Fibroblast of lung (primary cell): ENCODE results near the gene TOR4A. TPM values are rescaled to one million over a fixed set of nuclear protein-coding genes. Genes with fewer than 3 reads are reported as not detected.
A peak's percentile ranks its signal among the peaks of the same experiment; 100 is the strongest.

ENCODE experiments used
- DNase-seq, 2 donors: peaks; one replicate each; pipeline versions ENCODE4 v3.0.0 to v3.0.0-alpha.2; 2010; ENCODE audit warnings: low read depth in 2 of 2
- H2AFZ ChIP-seq: 2 replicates; pipeline ENCODE4 v1.5.1; 2012; ENCODE audit warnings: low read length, control low read depth, inconsistent platforms
- H3K27ac ChIP-seq: 2 replicates; pipeline ENCODE4 v1.5.1; 2011; ENCODE audit warnings: low read length, control low read depth; ENCODE audit not compliant: insufficient read depth
- H3K27me3 ChIP-seq: 2 replicates; pipeline ENCODE4 v1.5.1; 2011; ENCODE audit warnings: mild to moderate bottlenecking, low read length; ENCODE audit not compliant: control insufficient read depth, insufficient read depth
- H3K36me3 ChIP-seq: 2 replicates; pipeline ENCODE4 v1.5.1; 2011; ENCODE audit warnings: low read length; ENCODE audit not compliant: control insufficient read depth, insufficient read depth
- H3K4me1 ChIP-seq: 2 replicates; pipeline ENCODE4 v1.5.1; 2011; ENCODE audit warnings: low read length; ENCODE audit not compliant: control insufficient read depth, insufficient read depth; ENCODE audit errors: extremely low read depth
- H3K4me2 ChIP-seq: 2 replicates; pipeline ENCODE4 v1.5.1; 2011; ENCODE audit warnings: low read length, control low read depth; ENCODE audit not compliant: insufficient read depth; ENCODE audit errors: extremely low read depth
- H3K4me3 ChIP-seq, 4 experiments: fragments of 200-600 bp in 1 of 4; sonication (generic) in 1 of 4; replicated peaks in 1 of 4; 2 replicates each; pipeline ENCODE4 v1.5.1; 2011 to 2016; ENCODE audit warnings: low read length in 4 of 4, low read depth in 3 of 4, mild to moderate bottlenecking in 3 of 4, control low read depth in 2 of 4, inconsistent platforms in 1 of 4, mixed read lengths in 1 of 4; ENCODE audit not compliant: insufficient read depth in 1 of 4; ENCODE audit errors: control extremely low read depth in 1 of 4
- H3K79me2 ChIP-seq: 2 replicates; pipeline ENCODE4 v1.5.1; 2012; ENCODE audit warnings: mild to moderate bottlenecking, low read length, inconsistent platforms; ENCODE audit not compliant: control insufficient read depth, insufficient read depth
- H3K9ac ChIP-seq: 2 replicates; pipeline ENCODE4 v1.5.1; 2011; ENCODE audit warnings: mild to moderate bottlenecking, low read length, control low read depth; ENCODE audit not compliant: insufficient read depth
- H3K9me3 ChIP-seq: 2 replicates; pipeline ENCODE4 v1.5.1; 2012; ENCODE audit warnings: low read depth, low read length; ENCODE audit not compliant: control insufficient read depth, insufficient read depth
- H4K20me1 ChIP-seq: 2 replicates; pipeline ENCODE4 v1.5.1; 2011; ENCODE audit warnings: low read length; ENCODE audit not compliant: control insufficient read depth, insufficient read depth; ENCODE audit errors: extremely low read depth
- EZH2 ChIP-seq: IDR thresholded peaks from 2 replicates; pipeline ENCODE4 v1.5.1; 2012; ENCODE audit warnings: low read length, control low read depth, mild to moderate bottlenecking; ENCODE audit errors: missing control alignments
- polyA plus RNA-seq, 2 donors: library from polyadenylated mRNA; depleted of rRNA in 1 of 2; stranded (reverse) in 1 of 2; unstranded in 1 of 2; fragments of >200 nt; gene quantifications; 2 replicates each; pipeline ENCODE4 v1.2.1, GENCODE V29; 2011 to 2012; ENCODE audit warnings: missing spikeins in 1 of 2
- total RNA-seq: library from RNA; depleted of rRNA; stranded (reverse); fragments of >200 nt; gene quantifications from 2 replicates; pipeline ENCODE4 v1.2.1, GENCODE V29; 2014
- TF ChIP-seq, protein P1 (sequence below), 2 donors: IDR thresholded peaks in 1 of 2; conservative IDR thresholded peaks in 1 of 2; 1 replicate in 1 of 2; 2 replicates in 1 of 2; pipeline ENCODE4 v1.5.1; 2011 to 2012; ENCODE audit warnings: low read length in 2 of 2, control low read depth in 1 of 2, inconsistent platforms in 1 of 2, low read depth in 1 of 2, mild to moderate bottlenecking in 1 of 2

The TOR4A gene
- total and polyA plus RNA-seq, 2 donors (not counting 1 experiment from before 2014, with no cell fraction given) = 3.3 to 22.1 TPM

DNA sequence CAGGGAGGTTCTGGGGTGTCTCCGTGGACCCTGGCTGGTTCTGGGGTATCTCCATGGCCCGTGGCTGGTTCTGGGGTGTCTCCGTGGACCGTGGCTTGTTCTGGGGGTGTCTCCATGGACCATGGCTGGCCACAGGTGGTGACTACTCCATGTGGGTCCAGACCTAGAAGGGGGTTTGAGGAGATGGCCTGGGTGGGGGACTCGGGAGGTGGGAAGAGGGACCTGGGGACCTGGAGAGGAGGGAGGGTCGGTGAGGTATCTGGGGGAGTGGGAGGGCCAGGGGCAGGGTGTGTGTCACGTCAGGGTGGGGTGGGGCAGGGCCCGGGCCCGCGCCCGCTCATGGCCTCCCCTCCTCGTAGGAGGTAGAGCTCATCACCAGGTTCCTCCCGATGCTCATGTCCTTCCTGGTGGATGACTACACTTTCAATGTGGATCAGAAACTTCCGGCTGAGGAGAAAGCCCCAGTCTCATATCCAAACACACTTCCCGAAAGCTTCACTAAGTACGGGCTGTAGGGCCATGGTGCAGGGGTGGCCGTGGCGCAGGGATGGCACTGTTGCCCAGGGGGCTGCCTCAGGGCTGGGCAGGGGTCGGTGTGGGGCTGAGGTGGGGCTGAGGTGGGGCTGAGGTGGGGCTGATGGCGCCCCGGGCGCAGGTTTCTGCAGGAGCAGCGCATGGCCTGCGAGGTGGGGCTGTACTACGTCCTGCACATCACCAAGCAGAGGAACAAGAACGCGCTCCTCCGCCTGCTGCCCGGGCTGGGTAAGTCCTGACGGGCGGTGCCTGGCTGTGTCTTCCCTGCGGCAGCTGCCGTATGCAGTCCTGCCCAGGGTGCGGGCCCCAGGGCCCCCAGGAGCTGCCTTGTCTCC, 10.7 kb upstream of the TOR4A start:
- no peak for DNase-seq
- TF ChIP-seq, protein P1, sequence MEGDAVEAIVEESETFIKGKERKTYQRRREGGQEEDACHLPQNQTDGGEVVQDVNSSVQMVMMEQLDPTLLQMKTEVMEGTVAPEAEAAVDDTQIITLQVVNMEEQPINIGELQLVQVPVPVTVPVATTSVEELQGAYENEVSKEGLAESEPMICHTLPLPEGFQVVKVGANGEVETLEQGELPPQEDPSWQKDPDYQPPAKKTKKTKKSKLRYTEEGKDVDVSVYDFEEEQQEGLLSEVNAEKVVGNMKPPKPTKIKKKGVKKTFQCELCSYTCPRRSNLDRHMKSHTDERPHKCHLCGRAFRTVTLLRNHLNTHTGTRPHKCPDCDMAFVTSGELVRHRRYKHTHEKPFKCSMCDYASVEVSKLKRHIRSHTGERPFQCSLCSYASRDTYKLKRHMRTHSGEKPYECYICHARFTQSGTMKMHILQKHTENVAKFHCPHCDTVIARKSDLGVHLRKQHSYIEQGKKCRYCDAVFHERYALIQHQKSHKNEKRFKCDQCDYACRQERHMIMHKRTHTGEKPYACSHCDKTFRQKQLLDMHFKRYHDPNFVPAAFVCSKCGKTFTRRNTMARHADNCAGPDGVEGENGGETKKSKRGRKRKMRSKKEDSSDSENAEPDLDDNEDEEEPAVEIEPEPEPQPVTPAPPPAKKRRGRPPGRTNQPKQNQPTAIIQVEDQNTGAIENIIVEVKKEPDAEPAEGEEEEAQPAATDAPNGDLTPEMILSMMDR (conservative IDR thresholded peaks at IDR 0.05 in 1 of 2, IDR thresholded peaks at IDR 0.05 in 1 of 2; ENCODE audit: low read depth in 1 of 2, low read length in 2 of 2) = no peak
- TF ChIP-seq EZH2 = no peak
- H3K79me2 ChIP-seq = no peaks in the 10 kb centered on the region
- H3K4me3 ChIP-seq = no peak overlapping the region
- no peaks in the 10 kb centered on the region for H3K27me3 ChIP-seq
- no peak overlapping the region for H3K27ac ChIP-seq
- peaks cover 36% of the 10 kb centered on the region for H3K36me3 ChIP-seq
- no peaks in the 10 kb centered on the region for H4K20me1 ChIP-seq
- H3K9me3 ChIP-seq = no peaks in the 10 kb centered on the region
- H3K9ac ChIP-seq = no peak overlapping the region
- peaks cover 11% of the 10 kb centered on the region for H3K4me1 ChIP-seq
- H3K4me2 ChIP-seq = no peak overlapping the region
- no peak overlapping the region for H2AFZ ChIP-seq

DNA sequence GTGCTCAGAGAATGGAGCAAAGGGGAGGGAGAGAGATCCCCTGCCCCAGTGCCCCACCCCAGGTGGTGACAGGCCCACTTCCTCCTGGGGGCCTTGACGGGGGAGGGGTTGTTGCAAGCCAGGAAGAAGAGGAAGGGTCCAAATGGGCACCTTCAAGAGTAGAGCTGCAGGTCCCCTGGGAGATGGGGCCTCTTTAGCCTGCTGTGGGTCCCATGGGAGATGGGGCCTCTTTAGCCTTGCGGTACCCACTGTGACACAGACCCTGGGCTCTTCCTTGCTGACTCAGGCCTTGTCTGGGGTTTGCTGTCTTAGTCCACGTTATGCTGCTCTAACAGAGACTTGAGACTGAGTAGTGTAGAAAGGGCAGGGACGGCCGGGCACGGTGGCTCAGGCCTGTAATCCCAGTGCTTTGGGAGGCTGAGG, 9.6 kb upstream of the TOR4A start:
- H3K9me3 ChIP-seq = no peaks in the 10 kb centered on the region
- TF ChIP-seq, protein P1 (conservative IDR thresholded peaks at IDR 0.05 in 1 of 2, IDR thresholded peaks at IDR 0.05 in 1 of 2; ENCODE audit: low read depth in 1 of 2, low read length in 2 of 2) = no peak
- no peak for TF ChIP-seq EZH2
- H3K4me1 ChIP-seq = peaks cover 11% of the 10 kb centered on the region
- DNase-seq = no peak
- H3K4me3 ChIP-seq = no peak overlapping the region
- H3K36me3 ChIP-seq = peaks cover 42% of the 10 kb centered on the region
- no peak overlapping the region for H2AFZ ChIP-seq
- no peak overlapping the region for H3K4me2 ChIP-seq
- no peak overlapping the region for H3K9ac ChIP-seq
- no peaks in the 10 kb centered on the region for H3K27me3 ChIP-seq
- no peaks in the 10 kb centered on the region for H3K79me2 ChIP-seq
- H3K27ac ChIP-seq = peak overlapping the region; percentile 67
- no peaks in the 10 kb centered on the region for H4K20me1 ChIP-seq

DNA sequence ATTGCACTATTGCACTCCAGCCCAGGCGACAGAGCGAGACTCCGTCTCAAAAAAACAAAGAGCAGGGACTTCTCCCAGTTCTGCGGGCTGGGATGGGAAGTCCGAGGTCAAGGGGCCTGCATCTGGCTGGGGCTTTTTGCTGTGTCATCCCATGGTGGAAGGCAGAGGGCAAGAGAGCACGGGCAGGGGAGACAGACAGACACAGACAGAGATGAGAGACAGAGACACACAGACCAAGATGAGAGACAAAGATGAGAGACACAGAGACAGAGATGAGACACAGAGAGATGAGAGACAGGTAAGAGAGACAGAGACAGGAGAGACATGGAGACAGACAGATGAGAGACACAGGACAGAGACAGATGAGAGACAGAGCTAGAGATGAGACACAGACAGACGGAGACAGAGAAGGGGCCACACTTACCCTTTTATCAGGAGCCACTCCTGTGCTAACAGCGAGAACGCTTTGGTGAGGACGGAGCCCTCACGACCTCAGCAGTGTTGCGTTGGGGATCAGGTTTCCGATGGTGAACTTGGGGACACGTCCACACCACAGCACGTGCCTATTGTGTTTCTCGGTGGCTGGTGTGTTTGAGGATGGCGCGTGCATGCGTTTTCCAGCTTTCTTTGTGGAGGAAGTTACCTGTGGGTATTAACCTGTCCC, 8.9 kb upstream of the TOR4A start:
- Histone ChIP-seq H3K27me3 (no peaks in the 10 kb centered on the region), H4K20me1 (no peaks in the 10 kb centered on the region), H3K36me3 (peaks cover 44% of the 10 kb centered on the region), H3K9ac (no peak overlapping the region), H3K4me2 (peak overlapping the region; percentile 8), H3K4me1 (peaks cover 11% of the 10 kb centered on the region), H3K79me2 (no peaks in the 10 kb centered on the region), H2AFZ (no peak overlapping the region), H3K27ac (peak overlapping the region; percentile 67), H3K4me3 (no peak overlapping the region), H3K9me3 (no peaks in the 10 kb centered on the region)
- DNase-seq = no peak
- no peak for TF ChIP-seq EZH2
- TF ChIP-seq, protein P1 (conservative IDR thresholded peaks at IDR 0.05 in 1 of 2, IDR thresholded peaks at IDR 0.05 in 1 of 2; ENCODE audit: low read depth in 1 of 2, low read length in 2 of 2) = no peak
